Testis (tissue), 3 donors: ENCODE data around the gene TBCD. TPM values are rescaled to one million over a fixed set of nuclear protein-coding genes. Genes with fewer than 3 reads are reported as not detected.
"Not testable (repeated sequence)": the region's sequence is repeated elsewhere in the genome, so short reads cannot be mapped to it uniquely, and the experiment has no call there.

ENCODE experiments used
- DNase-seq: peaks from one replicate; pipeline ENCODE4 v3.0.0-alpha.2; 2019
- H3K27ac ChIP-seq, 2 donors: fragments of 200-600 bp; sonication (generic); one replicate each; pipeline ENCODE4 v1.5.1; 2019
- H3K27me3 ChIP-seq: fragments of 200-600 bp; sonication (generic); one replicate; pipeline ENCODE4 v1.5.1; 2019
- H3K36me3 ChIP-seq: fragments of 200-600 bp; sonication (generic); one replicate; pipeline ENCODE4 v1.5.1; 2017; ENCODE audit warnings: low read depth; ENCODE audit errors: missing control alignments
- H3K4me1 ChIP-seq: fragments of 200-600 bp; sonication (generic); one replicate; pipeline ENCODE4 v1.5.1; 2019
- H3K4me3 ChIP-seq, 2 donors: fragments of 200-600 bp; sonication (generic); one replicate each; pipeline ENCODE4 v1.5.1; 2017 to 2019
- H3K9me3 ChIP-seq: fragments of 200-600 bp; sonication (generic); one replicate; pipeline ENCODE4 v1.5.1; 2017
- POLR2A ChIP-seq: fragments of 450-650 bp; IDR thresholded peaks from one replicate; pipeline ENCODE4 v1.6.1; 2017; ENCODE audit warnings: antibody characterized with exemption, mild to moderate bottlenecking, moderate library complexity
- WGBS, 2 donors: methylation state at CpG; one replicate each; pipeline ENCODE4 v1.1.5; 2018; 5-methylcytosine and 5-hydroxymethylcytosine counted together
- intact Hi-C: fragments of 100-400 bp; cut with DNase I; formaldehyde crosslinking; loops from one replicate; pipeline ENCODE4 v1.15.1; 2023; ENCODE audit warnings: low total_unique reads
- polyA plus RNA-seq: library from polyadenylated mRNA; stranded (reverse); fragments of 350-450 nt; fragmentation: Illumina TruSeq; extraction: RNeasy Lipid Tissue Mini Kit (QIAGEN cat#74804); gene quantifications from one replicate; pipeline ENCODE4 v1.2.3, GENCODE V29; 2014; ENCODE audit warnings: low read depth, low replicate concordance; ENCODE audit not compliant: insufficient read depth
- total RNA-seq, 2 donors: library from RNA; depleted of rRNA; stranded (reverse); fragments of >200 nt; gene quantifications; one replicate each; pipeline ENCODE4 v1.2.3, GENCODE V29; 2016
- TF ChIP-seq, protein P1 (sequence below), 3 experiments: fragments of 450-650 bp in 2 of 3; fragments of 200-600 bp in 1 of 3; sonication (generic) in 1 of 3; IDR thresholded peaks; one replicate each; pipeline ENCODE4 v1.5.1; 2016 to 2019; ENCODE audit warnings: antibody characterized with exemption in 3 of 3, mild to moderate bottlenecking in 2 of 3, moderate library complexity in 1 of 3

The TBCD gene
- total and polyA plus RNA-seq, 3 donors from 2014 or later, result 81.2 to 128 (median 115) TPM

- 85 to 94% methylated on average over 24 to 27 of the region's 27 CpGs for WGBS, 2 donors
- Histone ChIP-seq H3K27ac (no peak overlapping the region), H3K4me3 (no peak overlapping the region), H3K9me3 (no peaks in the 10 kb centered on the region), H3K27me3 (no peaks in the 10 kb centered on the region), H3K36me3 (no peaks in the 10 kb centered on the region), H3K4me1 (no peaks in the 10 kb centered on the region)
- TF ChIP-seq POLR2A, result no peak
- TF ChIP-seq, protein P1, sequence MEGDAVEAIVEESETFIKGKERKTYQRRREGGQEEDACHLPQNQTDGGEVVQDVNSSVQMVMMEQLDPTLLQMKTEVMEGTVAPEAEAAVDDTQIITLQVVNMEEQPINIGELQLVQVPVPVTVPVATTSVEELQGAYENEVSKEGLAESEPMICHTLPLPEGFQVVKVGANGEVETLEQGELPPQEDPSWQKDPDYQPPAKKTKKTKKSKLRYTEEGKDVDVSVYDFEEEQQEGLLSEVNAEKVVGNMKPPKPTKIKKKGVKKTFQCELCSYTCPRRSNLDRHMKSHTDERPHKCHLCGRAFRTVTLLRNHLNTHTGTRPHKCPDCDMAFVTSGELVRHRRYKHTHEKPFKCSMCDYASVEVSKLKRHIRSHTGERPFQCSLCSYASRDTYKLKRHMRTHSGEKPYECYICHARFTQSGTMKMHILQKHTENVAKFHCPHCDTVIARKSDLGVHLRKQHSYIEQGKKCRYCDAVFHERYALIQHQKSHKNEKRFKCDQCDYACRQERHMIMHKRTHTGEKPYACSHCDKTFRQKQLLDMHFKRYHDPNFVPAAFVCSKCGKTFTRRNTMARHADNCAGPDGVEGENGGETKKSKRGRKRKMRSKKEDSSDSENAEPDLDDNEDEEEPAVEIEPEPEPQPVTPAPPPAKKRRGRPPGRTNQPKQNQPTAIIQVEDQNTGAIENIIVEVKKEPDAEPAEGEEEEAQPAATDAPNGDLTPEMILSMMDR (IDR thresholded peaks at IDR 0.05), result no peak
- peak; percentile 7 for DNase-seq
- intact Hi-C loops, result no loop called here
These were observed 231.8 kb downstream of the TBCD start for GRCh38 chr17:82983510-82984248.

GRCh38 chr17:82984249-82984617 is 232.4 kb downstream of the TBCD start:
- WGBS, 2 donors, result 72 to 87% methylated on average over 12 of the region's 12 CpGs
- H3K27me3 ChIP-seq, intact Hi-C loops, DNase-seq, H3K36me3 ChIP-seq, H3K4me3 ChIP-seq, H3K4me1 ChIP-seq, H3K9me3 ChIP-seq, H3K27ac ChIP-seq: not testable (repeated sequence)

DNA sequence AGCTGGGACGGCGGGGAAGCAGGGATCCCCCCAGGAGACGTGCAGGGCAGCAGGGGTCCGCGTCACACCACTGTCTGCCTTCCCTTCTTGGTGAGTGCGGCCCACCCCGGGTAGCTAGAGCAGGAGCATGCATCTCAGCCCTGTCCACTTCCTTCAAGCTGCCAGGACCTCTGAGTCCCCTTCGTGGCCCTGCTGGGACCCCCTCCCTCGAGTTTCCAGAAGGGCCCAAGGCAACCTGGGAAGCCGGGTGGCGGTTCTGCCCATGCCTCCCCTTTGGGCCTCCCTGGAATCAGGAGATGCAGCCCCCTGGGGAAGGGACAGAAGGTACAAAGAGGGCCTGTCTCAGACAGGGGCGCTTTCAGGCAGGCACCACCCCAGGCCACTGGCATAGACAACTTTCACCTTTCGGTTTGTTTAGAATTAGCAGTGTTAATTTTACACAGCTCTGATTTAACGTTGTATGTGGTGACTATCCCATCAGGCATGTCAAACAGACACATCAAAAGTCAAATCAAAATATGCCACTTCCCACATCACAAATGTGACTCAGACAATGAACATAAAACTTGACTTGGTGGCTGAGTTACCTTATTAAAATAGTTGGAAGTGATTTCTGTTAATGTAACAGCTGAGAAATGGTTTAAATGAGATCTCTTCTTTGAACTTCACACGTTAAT is 233.0 kb downstream of the TBCD start:
- TF ChIP-seq, protein P1 (IDR thresholded peaks at IDR 0.05), result no peak
- TF ChIP-seq POLR2A, result no peak
- H3K4me3 ChIP-seq, result no peak overlapping the region
- H3K4me1 ChIP-seq, result no peaks in the 10 kb centered on the region
- H3K27ac ChIP-seq, result no peak overlapping the region
- DNase-seq, result peak; percentile 7
- 92 to 93% methylated on average over 7 to 15 of the region's 15 CpGs for WGBS, 2 donors
- intact Hi-C loops, result no loop called here
- no peaks in the 10 kb centered on the region for H3K27me3 ChIP-seq
- H3K9me3 ChIP-seq, result no peaks in the 10 kb centered on the region
- no peaks in the 10 kb centered on the region for H3K36me3 ChIP-seq

- no peak for DNase-seq
- no peaks in the 10 kb centered on the region for H3K36me3 ChIP-seq
- intact Hi-C loops, result no loop called here
- H3K9me3 ChIP-seq, result no peaks in the 10 kb centered on the region
- no peaks in the 10 kb centered on the region for H3K4me1 ChIP-seq
- H3K27me3 ChIP-seq, result no peaks in the 10 kb centered on the region
- no peak overlapping the region for H3K27ac ChIP-seq
- TF ChIP-seq, protein P1 (IDR thresholded peaks at IDR 0.05), result no peak
- no peak for TF ChIP-seq POLR2A
- WGBS, 2 donors, result 90 to 92% methylated on average over 11 of the region's 11 CpGs
- no peak overlapping the region for H3K4me3 ChIP-seq
These were observed 233.6 kb downstream of the TBCD start for GRCh38 chr17:82985428-82985805.

GRCh38 chr17:82985973-82986372 is 234.1 kb downstream of the TBCD start:
- TF ChIP-seq POLR2A, result no peak
- TF ChIP-seq, protein P1 (IDR thresholded peaks at IDR 0.05), result no peak
- intact Hi-C loops, result no loop called here

DNA sequence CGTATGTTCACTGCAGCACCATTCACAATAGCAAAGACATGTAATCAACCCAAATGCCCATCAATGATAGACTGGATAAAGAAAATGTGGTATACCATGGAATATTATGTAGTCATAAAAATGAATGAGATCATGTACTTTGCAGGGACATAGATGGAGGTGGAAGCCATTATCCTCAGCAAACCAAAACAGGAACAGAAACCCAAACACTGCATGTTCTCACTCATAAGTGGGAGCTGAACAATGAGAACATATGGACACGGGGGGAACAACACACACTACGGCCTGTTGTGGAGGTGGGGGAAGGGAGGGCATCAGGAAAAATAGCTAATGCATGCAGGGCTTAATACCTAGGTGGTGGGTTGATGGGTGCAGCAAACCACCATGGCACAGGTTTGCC is 237.2 kb downstream of the TBCD start:
- DNase-seq, H3K27ac ChIP-seq, H3K9me3 ChIP-seq, H3K4me1 ChIP-seq, H3K4me3 ChIP-seq, H3K27me3 ChIP-seq, H3K36me3 ChIP-seq, intact Hi-C loops: not testable (repeated sequence)
- 87 to 97% methylated on average over 3 of the region's 3 CpGs for WGBS, 2 donors

More at GRCh38 chr17:82985973-82986372, 234.1 kb downstream of the TBCD start:
- no peak overlapping the region for H3K4me3 ChIP-seq
- H3K36me3 ChIP-seq, result no peaks in the 10 kb centered on the region
- H3K4me1 ChIP-seq, result no peaks in the 10 kb centered on the region
- H3K27ac ChIP-seq, result no peak overlapping the region
- WGBS, 2 donors, result 40 to 57% methylated on average over 17 of the region's 17 CpGs
- no peaks in the 10 kb centered on the region for H3K27me3 ChIP-seq
- peak; percentile 15 for DNase-seq
- H3K9me3 ChIP-seq, result no peaks in the 10 kb centered on the region
